B cell (primary cell): ENCODE measurements around the gene KCNQ2. TPM values are rescaled to one million over a fixed set of nuclear protein-coding genes. Genes with fewer than 3 reads are reported as not detected.

ENCODE experiments used
- ATAC-seq: fragments of 200-7000 bp; cut with Tn5 transposase; one replicate; pipeline ENCODE4 v1.10.0; 2021; ENCODE audit warnings: low read depth, mild to moderate bottlenecking, moderate number of reproducible peaks, moderate library complexity
- CTCF ChIA-PET: fragments of 350-600 bp; sonication (Branson Sonifier 250); formaldehyde crosslinking; loops from one replicate; lab custom pipeline; 2021; ENCODE audit warnings: antibody characterized with exemption, inconsistent platforms; lab: Charles Lee
- POLR2A ChIA-PET: fragments of 350-600 bp; sonication (Branson Sonifier 250); formaldehyde crosslinking; loops from one replicate; lab custom pipeline; 2021; ENCODE audit warnings: antibody characterized with exemption; lab: Charles Lee
- DNase-seq: peaks from one replicate; pipeline ENCODE4 v3.0.0; 2013
- H2AFZ ChIP-seq: 2 replicates; pipeline ENCODE4 v1.6.1; 2012; ENCODE audit warnings: mild to moderate bottlenecking, low read depth, low read length; ENCODE audit not compliant: insufficient read depth, poor library complexity, severe bottlenecking
- H3K27ac ChIP-seq, 2 donors: 1 replicate in 1 of 2; 2 replicates in 1 of 2; pipeline ENCODE4 v1.5.1; 2012 to 2013; ENCODE audit warnings: low read length in 2 of 2, mild to moderate bottlenecking in 2 of 2, moderate library complexity in 1 of 2
- H3K27me3 ChIP-seq, 4 experiments: fragments of 200-600 bp in 1 of 4; sonication (generic) in 1 of 4; replicated peaks in 1 of 4; 1 replicate in 2 of 4; 2 replicates in 2 of 4; pipeline versions ENCODE4 v1.6.1 to v1.7.0; 2013 to 2016; ENCODE audit warnings: low read length in 3 of 4, mild to moderate bottlenecking in 2 of 4, mixed read lengths in 1 of 4, moderate library complexity in 1 of 4; ENCODE audit not compliant: insufficient read depth in 4 of 4, control insufficient read depth in 3 of 4; ENCODE audit errors: control extremely low read depth in 1 of 4
- H3K36me3 ChIP-seq, 2 experiments: replicated peaks in 1 of 2; 1 replicate in 1 of 2; 2 replicates in 1 of 2; pipeline versions ENCODE4 v1.6.1 to v1.7.1; 2013; ENCODE audit warnings: low read length in 1 of 2; ENCODE audit not compliant: insufficient read depth in 2 of 2, control insufficient read depth in 1 of 2; ENCODE audit errors: control extremely low read depth in 1 of 2, extremely low read depth in 1 of 2
- H3K4me1 ChIP-seq, 2 donors: fragments of 200-600 bp in 1 of 2; sonication (generic) in 1 of 2; 1 replicate in 1 of 2; 2 replicates in 1 of 2; pipeline versions ENCODE4 v1.5.1 to v1.6.1; 2013 to 2017; ENCODE audit warnings: low read length in 2 of 2; ENCODE audit not compliant: control insufficient read depth in 2 of 2, insufficient read depth in 2 of 2
- H3K4me2 ChIP-seq: replicated peaks from 2 replicates; pipeline ENCODE3; 2012; ENCODE audit warnings: mild to moderate bottlenecking, low read depth, low read length; ENCODE audit not compliant: poor library complexity, severe bottlenecking
- H3K4me3 ChIP-seq, 5 experiments: fragments of 200-600 bp in 1 of 5; sonication (generic) in 1 of 5; 1 replicate in 3 of 5; 2 replicates in 2 of 5; pipeline versions ENCODE4 v1.5.1 to v1.7.0; 2011 to 2016; ENCODE audit warnings: low read length in 4 of 5, mild to moderate bottlenecking in 4 of 5, low read depth in 2 of 5, control low read depth in 1 of 5, moderate library complexity in 1 of 5; ENCODE audit not compliant: insufficient read depth in 1 of 5; ENCODE audit errors: control extremely low read depth in 1 of 5, extremely low read depth in 1 of 5
- H3K79me2 ChIP-seq: fragments of 200-600 bp; sonication (generic); one replicate; pipeline ENCODE4 v1.6.0; 2016; ENCODE audit warnings: low read length; ENCODE audit not compliant: control insufficient read depth, insufficient read depth
- H3K9ac ChIP-seq: fragments of 200-600 bp; sonication (generic); 2 replicates; pipeline ENCODE4 v1.6.1; 2017; ENCODE audit warnings: mild to moderate bottlenecking, low read length, moderate library complexity
- H3K9me3 ChIP-seq, 3 donors: one replicate each; pipeline versions ENCODE4 v1.6.1 to v1.7.1; 2013; ENCODE audit warnings: low read length in 2 of 3; ENCODE audit not compliant: control insufficient read depth in 2 of 3, insufficient read depth in 1 of 3; ENCODE audit errors: control extremely low read depth in 1 of 3
- H4K20me1 ChIP-seq: 2 replicates; pipeline ENCODE4 v1.6.0; 2012; ENCODE audit warnings: mild to moderate bottlenecking, low read length; ENCODE audit not compliant: insufficient read depth, control insufficient read depth, poor library complexity, severe bottlenecking
- H3K27ac Mint-ChIP-seq: one replicate; pipeline ENCODE4 v1.8.0; 2021; ENCODE audit warnings: mixed read lengths
- H3K27me3 Mint-ChIP-seq: one replicate; pipeline ENCODE4 v1.8.0; 2021; ENCODE audit warnings: mixed read lengths
- H3K4me1 Mint-ChIP-seq: one replicate; pipeline ENCODE4 v1.8.0; 2021; ENCODE audit warnings: mixed read lengths
- H3K4me3 Mint-ChIP-seq: one replicate; pipeline ENCODE4 v1.8.0; 2021; ENCODE audit warnings: mixed read lengths
- H3K9me3 Mint-ChIP-seq: one replicate; pipeline ENCODE4 v1.8.0; 2022; ENCODE audit warnings: mixed read lengths; ENCODE audit not compliant: insufficient read depth
- CTCF ChIP-seq: fragments of 200-600 bp; IDR thresholded peaks from one replicate; pipeline ENCODE4 v1.8.0; 2022; ENCODE audit warnings: antibody characterized with exemption, mild to moderate bottlenecking
- EZH2 ChIP-seq: IDR thresholded peaks from 2 replicates; pipeline ENCODE4 v1.6.1; 2012; ENCODE audit warnings: borderline replicate concordance, low read depth, mild to moderate bottlenecking, moderate library complexity, low read length; ENCODE audit not compliant: insufficient read depth, poor library complexity, severe bottlenecking
- WGBS: methylation state at CpG from one replicate; pipeline ENCODE4 v1.1.5; 2013; ENCODE audit warnings: missing lambda C conversion rate; ENCODE audit not compliant: insufficient coverage; 5-methylcytosine and 5-hydroxymethylcytosine counted together
- intact Hi-C: fragments of 100-400 bp; cut with micrococcal nuclease; formaldehyde crosslinking; loops from one replicate; pipeline ENCODE4 v1.10.0; 2022
- polyA plus RNA-seq: library from polyadenylated mRNA; depleted of rRNA; stranded (reverse); fragments of >200 nt; gene quantifications from 2 replicates; pipeline ENCODE4 v1.2.3, GENCODE V29; 2012
- total RNA-seq, 2 donors: library from RNA; stranded (reverse); fragments of 120-200 nt in 1 of 2; gene quantifications; 1 replicate in 1 of 2; 2 replicates in 1 of 2; pipeline versions ENCODE4 v1.2.3 to v1.2.4, GENCODE V29; 2013 to 2022

Gene KCNQ2
- total and polyA plus RNA-seq, 2 donors (not counting 1 experiment from before 2014, with no cell fraction given): 0.12 TPM; not detected in 1

GRCh38 chr20:63491635-63492230 is 19.3 kb upstream of the KCNQ2 start:
- H3K4me3 Mint-ChIP-seq: no peak overlapping the region
- no peak for ATAC-seq

More at GRCh38 chr20:63491635-63492230, 19.3 kb upstream of the KCNQ2 start:
- H3K4me1 Mint-ChIP-seq: peaks cover 5% of the 10 kb centered on the region
- no peak overlapping the region for H3K27ac Mint-ChIP-seq
- Histone ChIP-seq H3K9me3 (peaks cover 0 to 16% (median 0%) of the 10 kb centered on the region in 3 donors), H3K4me3 (no peak overlapping the region), H3K9ac (no peak overlapping the region), H3K4me1 (peaks cover 10% of the 10 kb centered on the region in 2 donors), H3K4me2 (no peak overlapping the region), H3K27ac (no peak overlapping the region), H3K79me2 (no peaks in the 10 kb centered on the region), H3K36me3 (no peaks in the 10 kb centered on the region), H2AFZ (no peak overlapping the region), H4K20me1 (no peaks in the 10 kb centered on the region), H3K27me3 (peaks cover 0 to 36% (median 10%) of the 10 kb centered on the region in 4 experiments)
- intact Hi-C loops: no loop called here
- ChIA-PET POLR2A (no interaction called here), CTCF (no interaction called here)
- WGBS: 64% methylated on average over 4 of the region's 4 CpGs
- TF ChIP-seq EZH2 (no peak), CTCF (no peak)
- no peak for DNase-seq
- peaks cover 4% of the 10 kb centered on the region for H3K27me3 Mint-ChIP-seq
- H3K9me3 Mint-ChIP-seq: peaks cover 2% of the 10 kb centered on the region
